CD4-positive, alpha-beta T cell treated with Interleukin-2 at 100 ng/mL for 4 hours (primary cell): ENCODE measurements around the gene C20orf144.

ENCODE experiments used
- DNase-seq: peaks from one replicate; pipeline ENCODE4 v3.0.0-alpha.2; 2020; ENCODE audit warnings: low spot score

The C20orf144 gene

DNA sequence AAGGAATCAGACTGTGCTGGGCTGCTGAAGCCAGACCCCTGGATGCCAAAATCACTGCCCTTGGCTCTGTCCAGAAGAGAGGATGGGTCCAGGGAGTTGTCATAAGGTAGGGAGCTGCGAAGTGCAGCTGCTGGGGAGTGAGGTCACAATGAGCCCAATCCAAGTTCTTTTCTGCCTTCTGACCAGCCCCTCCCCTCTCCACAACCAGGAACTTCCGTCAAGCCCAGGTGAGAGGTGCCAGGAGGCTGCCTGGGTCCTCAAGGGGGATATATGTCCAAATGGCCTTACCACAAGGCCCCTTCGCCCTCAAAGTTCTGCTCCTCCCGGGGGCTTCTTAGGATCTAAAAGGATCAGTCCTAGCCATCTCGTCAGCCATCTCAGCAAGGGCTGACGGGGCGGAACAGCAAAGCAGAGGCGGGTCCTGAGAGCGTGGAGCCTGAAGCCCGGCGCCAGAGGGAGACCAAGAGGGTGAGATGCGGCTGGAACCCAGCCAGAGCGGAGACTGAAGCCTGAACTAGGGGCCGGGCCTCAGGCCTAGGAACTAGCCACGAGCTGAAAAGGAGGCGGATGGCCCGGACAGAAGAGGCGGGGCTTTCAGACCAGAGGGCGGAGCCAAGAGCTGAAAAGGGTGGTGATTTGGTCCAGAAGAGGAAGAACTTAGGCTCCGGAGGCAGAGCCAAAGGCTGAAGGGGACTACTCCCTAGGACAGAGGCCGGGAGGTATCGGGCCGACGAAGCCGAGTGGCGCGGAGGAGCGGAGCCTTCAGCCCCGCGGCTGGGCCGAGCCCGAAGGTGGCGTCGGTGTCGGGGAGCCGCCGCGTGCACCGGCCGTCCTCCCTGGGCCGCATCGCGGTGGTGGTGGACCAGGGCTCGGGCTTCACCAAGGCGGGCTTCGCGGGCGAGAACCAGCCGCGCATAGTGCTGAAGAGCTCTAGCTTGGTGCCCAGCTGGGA is 4.4 kb downstream of the C20orf144 start, which contains the start of gene ACTL10:
Gene ACTL10 (plus strand): TSS at position 651 of the 952 bp plus-strand sequence. CDS start 555 bp downstream, outside the sequence.
- peak; percentile 85 for DNase-seq

DNA sequence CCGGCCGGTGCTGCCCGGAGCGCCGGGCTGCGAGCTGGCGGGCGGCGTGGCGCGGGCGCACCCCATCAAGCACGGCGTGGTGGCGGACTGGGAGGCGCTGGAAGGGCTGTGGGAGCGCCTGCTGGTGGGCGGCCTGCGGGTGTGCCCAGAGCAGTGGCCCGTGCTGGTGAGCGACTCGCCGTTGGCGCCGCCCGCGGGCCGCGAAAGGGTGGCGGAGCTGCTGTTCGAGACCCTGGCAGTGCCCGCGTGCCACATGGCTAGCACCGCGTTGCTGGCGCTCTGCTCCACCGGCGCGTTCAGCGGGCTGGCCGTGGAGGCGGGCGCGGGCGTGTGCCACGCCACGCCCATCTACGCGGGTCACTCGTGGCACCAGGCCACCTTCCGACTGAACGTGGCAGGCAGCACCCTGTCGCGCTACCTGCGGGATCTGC is 5.1 kb downstream of the C20orf144 start:
- DNase-seq: peak; percentile 28

DNA sequence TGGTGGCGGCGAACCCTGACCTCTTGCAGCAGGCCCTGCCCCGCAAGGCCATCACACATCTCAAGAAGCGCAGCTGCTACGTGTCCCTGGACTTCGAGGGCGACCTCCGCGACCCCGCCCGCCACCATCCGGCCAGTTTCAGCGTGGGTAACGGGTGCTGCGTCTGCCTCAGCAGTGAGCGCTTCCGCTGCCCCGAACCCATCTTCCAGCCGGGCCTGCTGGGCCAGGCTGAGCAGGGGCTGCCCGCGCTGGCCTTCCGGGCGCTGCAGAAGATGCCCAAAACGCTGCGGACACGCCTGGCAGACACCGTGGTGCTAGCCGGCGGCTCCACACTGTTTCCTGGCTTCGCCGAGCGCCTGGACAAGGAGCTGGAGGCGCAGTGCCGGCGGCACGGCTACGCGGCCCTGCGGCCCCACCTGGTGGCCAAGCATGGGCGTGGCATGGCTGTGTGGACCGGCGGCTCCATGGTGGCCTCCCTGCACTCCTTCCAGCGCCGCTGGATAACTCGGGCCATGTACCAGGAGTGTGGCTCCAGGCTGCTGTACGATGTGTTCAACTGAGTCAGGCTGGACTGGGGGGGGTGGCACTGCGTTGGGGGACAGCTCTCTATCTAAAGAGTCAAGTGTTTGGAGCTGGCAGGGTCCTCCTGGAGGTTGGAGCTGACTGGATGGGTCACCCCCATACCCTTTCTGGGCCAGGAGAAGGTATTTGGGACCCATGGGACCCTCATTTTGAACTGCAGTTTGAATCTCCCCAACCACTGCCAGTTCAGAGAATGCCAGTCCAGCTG is 5.7 kb downstream of the C20orf144 start:
- peak; percentile 77 for DNase-seq

GRCh38 chr20:33668466-33669155 is 6.5 kb downstream of the C20orf144 start:
- no peak for DNase-seq

- no peak for DNase-seq
Observed at GRCh38 chr20:33669224-33669623, 7.1 kb downstream of the C20orf144 start.

DNA sequence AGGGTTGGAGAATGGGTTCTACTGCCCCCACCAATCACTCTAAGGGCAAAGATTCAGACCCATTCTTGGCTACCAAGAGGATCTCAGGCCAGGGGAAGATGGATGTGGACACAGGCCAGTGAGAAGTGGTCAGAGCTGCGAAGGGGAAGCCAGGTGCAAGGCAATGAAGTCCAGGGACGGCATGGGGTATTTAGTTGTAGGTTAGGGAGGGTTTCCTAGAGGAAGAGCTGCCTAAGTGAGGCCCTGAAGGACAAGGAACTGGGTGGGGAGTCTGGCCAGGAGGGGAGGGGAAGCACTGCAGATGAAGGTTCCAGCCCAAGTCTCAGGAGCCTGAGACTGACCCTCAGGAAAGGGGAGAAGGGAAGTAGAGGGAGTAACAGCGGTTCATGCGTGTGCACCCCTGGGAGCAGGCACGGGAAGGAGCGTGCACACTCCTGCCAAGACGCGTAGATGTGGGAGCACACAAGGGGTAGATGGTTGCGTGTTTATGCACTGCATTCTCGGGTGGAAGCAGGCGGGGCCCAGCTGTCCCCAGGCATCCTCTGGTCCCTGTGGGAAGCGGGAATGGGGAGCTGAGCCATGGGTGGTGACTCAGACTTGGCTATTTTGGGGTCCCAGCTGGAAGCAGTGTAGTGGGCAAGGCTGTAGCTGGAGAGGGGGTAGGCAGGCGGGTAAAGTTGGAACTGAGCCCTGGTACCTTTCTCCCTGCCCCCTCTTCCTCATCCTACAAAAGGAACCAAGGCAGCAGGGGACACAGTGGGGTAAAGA is 7.9 kb downstream of the C20orf144 start:
- DNase-seq: no peak

GRCh38 chr20:33670715-33671499 is 8.8 kb downstream of the C20orf144 start:
- no peak for DNase-seq

DNA sequence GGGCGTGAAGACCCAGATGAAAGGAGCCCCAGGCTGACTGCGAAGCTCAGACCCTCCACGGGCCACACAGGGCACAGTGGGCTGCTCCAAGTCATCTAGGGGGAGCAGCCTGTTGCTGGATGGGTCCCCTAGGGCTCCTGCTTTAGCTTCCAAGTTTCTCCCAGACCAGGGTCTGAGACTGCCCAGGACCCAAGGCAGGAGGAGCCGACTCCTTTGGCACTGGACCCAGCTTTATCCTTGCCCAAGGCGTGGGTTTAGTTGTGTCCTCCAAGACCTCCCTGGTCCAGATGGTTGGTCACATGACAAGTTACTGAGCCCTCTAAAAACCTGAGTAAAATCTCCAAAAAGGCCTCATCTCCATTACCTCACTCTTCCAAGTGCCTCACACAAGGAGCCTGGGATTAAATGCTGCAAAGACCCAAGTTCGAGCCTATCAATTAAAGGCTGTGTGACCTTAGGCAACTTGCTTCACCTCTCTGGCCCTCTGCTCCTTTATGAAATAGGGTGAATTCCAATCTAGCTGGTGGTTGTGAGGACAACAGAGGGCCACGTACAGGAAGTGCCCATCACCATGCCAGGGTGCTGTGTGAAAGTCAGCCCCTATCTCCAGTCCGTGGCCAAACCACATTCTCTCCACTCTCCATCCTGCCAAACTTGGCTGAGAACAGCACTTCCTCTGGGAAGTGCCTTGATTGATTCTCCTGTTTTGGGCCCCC is 9.6 kb downstream of the C20orf144 start:
- no peak for DNase-seq

- no peak for DNase-seq
Observed at GRCh38 chr20:33672426-33673113, 10.4 kb downstream of the C20orf144 start.

DNA sequence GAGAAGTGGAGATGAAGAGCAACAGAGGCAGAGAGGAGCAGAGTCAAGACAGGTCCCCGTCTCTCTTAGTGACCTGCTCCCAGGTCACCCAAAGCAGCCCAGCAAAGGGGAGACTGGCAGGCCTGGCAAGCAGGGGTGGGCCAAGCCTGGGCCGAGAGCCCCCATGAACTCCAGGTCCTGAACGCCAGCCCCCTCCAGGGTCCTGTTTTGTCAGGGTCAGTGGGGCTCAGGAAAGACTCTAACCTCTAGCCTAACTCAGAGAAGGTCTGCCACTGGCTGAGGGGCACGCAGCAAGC is 10.9 kb downstream of the C20orf144 start:
- no peak for DNase-seq

DNA sequence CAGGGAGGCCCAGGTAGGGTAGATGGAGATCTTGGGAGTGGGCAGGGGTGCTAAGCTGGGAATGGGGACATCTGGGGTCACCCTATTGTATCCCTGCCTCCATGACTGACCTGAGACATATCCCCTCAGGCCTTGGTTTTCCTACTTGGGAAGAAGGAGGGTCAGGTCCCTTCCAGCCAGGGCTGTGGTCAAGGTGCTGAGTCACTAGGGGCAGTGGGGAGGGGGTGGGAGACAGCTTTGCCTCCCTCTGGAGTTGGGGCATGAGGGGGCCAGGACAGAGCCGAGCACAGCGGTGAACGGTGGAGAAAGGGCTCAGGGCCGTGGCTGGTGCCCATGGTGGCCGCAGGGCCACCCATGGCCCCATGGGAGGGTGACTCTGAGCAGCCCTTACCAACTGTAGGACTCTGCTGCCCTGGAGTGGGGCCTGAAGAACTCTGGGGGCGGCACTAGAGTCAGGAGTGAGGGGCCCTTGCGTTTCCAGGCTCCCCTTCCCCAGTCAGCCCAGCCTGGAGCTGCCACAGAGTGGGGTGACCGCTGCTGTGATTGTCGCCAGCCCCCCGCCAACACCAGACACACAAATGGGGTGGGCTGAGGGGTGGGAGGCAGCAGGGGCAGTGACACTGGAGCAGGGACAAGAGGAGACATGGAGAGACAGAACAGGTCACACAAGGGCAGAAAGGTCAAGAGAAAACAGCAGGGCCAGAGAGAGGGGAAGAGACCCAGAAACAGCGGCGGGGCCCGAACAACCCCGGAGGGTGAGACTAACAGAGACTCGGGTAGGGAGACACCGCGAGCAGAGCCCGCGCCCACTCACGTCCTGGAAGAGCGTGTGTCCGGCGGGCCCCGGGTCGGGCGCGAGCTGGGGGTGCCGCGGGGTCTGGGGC is 11.5 kb downstream of the C20orf144 start:
- no peak for DNase-seq

DNA sequence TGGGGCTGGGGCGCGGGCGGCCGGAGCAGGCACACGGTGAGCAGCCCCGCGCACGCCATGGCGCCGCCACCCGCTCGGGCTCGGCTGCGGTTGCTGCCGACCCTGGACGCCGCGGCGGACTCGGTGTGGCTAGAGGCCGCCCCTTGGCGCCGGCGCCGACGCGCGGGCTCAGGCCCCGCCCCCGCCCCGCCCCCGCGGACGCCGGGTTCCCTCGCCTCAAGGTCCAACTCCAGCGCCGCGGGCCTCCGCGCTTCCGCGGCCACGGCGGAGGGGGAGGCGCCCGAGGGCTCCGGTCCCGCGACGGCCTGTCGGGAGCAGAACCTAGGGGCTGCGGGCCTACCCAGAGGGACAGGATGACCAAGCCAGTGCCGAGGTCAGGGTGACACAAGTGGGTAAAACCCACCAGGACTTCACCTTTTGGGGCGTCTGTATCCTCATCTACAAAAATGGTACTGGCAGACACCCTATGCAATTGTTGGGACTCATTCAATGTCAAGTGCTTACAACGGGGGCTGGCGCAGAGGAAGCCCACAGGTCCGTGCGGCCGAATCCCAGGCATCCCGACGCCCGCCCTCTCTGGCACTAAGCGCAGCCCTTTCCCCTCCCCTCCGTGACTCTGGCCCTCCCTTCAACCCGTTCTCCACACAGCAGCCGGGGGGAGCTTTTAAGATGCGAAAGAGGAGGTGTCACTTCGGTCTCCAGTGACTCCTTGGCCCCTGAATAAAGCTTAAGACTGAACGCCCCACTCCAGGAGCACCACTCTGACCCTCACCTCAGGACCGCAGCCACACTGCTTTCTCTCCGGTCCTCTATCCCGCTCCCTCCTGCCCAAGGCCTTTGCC is 12.4 kb downstream of the C20orf144 start, which contains the start of gene NECAB3:
Gene NECAB3 (minus strand): TSS at position 135 of the 842 bp plus-strand sequence. CDS start 76 bp downstream, at position 59.
- DNase-seq: peak; percentile 49

GRCh38 chr20:33675136-33675959 is 13.2 kb downstream of the C20orf144 start:
- DNase-seq: no peak

DNA sequence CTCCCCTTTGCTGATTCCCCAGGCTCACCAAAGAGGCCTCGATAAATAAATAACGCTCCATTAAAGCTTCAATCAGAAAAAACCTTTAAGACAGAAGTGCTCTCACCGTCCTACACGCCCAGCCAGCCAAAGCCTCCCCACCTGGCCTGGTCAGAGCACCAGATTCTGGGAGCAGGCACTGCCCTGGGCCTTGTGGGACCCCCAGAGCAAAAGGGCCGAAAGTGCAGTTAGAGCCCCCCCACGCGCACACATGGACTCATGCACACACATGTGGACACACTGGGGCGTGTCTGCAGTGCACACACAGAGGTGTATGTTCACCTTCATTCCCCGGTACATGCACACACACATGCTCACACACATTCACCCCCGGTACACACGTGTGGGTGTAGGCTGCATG is 14.0 kb downstream of the C20orf144 start:
- DNase-seq: no peak

DNA sequence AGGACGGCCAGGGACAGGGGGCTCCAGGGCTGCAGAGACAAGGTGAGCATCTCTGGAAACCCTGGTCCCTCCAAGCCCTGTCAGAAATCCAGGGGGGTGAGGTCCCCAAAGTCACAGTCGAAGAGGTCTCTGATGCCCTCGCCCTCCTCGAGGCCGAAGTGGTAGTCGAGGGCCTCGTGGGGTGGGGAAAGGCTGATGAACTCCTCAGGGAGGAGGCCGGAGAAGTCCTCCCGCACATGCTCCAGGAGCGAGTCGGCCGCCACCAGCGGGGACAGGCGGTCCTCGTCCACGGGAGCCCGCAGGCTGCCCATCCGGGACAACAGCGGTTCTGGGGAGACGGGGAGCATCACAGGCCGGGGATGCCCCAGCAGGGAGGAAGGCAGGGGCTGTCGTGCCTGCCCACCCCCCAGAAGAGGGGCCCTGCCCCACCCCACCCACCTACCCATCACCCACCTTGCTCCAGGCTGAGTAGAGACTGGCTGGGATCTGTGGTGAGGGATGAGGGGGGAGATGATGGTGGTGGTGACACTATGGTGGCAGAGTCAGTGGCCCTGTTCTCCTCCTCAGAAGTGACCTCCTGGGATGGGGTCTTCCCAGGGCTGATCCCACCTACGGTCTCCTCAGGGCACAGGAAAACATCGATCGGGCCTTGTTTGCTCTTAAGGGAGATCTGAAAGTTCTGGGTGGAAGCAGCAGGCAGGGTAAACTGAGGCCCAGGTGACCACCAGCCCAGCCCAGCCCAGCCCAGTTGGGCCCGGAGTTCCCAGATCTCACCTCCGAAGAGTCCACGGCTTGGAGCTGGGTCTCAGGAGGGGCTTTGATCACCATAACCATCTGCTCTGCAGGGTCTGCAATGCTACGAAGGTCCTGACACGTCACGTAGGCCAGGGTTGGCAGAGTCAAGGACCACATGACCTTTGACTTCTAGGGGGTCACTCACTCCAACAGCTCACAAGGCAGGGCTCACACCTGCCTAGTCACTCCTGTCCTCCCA is 14.8 kb downstream of the C20orf144 start:
- DNase-seq: no peak
